Cerebellar cortex (tissue), 1 donor: ENCODE results near the gene MEST.
"Not testable (repeated sequence)": the region's sequence is repeated elsewhere in the genome, so short reads cannot be mapped to it uniquely, and the experiment has no call there.

Experiments used
- DNase-seq: peaks from one replicate; pipeline ENCODE4 v3.0.0-alpha.2; 2015; ENCODE audit warnings: low spot score

MEST gene

GRCh38 chr7:130523519-130524125 lies 31.7 kb downstream of the MEST start:
- DNase-seq = not testable (repeated sequence)

- no peak for DNase-seq
Observed at GRCh38 chr7:130524628-130525027, 32.7 kb downstream of the MEST start.

GRCh38 chr7:130527752-130528355 lies 36.0 kb downstream of the MEST start:
- not testable (repeated sequence) for DNase-seq

GRCh38 chr7:130529417-130529816 lies 37.5 kb downstream of the MEST start:
- no peak for DNase-seq

GRCh38 chr7:130537894-130538293 lies 46.0 kb downstream of the MEST start:
- DNase-seq = not testable (repeated sequence)

- DNase-seq = not testable (repeated sequence)
Observed at GRCh38 chr7:130541287-130541686, 49.4 kb downstream of the MEST start.

GRCh38 chr7:130542297-130542696 lies 50.4 kb downstream of the MEST start:
- DNase-seq = not testable (repeated sequence)

GRCh38 chr7:130543487-130544010 lies 51.7 kb downstream of the MEST start:
- DNase-seq = no peak

GRCh38 chr7:130544356-130544755 lies 52.5 kb downstream of the MEST start:
- no peak for DNase-seq

GRCh38 chr7:130553398-130554029 lies 61.6 kb downstream of the MEST start:
- no peak for DNase-seq

GRCh38 chr7:130554481-130554880 lies 62.6 kb downstream of the MEST start:
- DNase-seq = no peak
